GM18508 (cell line): ENCODE measurements around the gene MALRD1.

Experiments used
- ATAC-seq: cut with Tn5 transposase; IDR thresholded peaks from one replicate; pipeline ENCODE4 v1.9.1; 2021; ENCODE audit warnings: moderate number of reproducible peaks; ENCODE audit not compliant: insufficient read depth, unreplicated experiment

Gene MALRD1

DNA sequence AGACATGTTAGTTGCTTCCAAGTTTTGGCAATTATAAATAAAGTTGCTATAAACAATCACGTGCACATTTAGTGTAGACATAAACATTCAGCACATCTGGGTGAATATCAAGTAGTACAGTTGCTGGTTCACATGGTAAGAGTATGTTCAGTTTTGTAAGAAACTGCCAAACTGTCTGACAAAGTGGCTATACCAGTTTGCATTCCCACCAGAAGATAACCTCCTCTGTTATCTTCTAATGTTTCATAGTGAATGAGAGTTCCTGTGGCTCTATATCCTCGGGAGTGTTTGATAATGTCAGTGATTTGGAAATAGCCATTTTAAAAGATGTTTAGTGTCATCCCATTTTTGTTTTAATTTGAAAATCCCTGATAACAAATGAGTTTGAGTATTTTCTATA, 508.1 kb downstream of the MALRD1 start:
- ATAC-seq: no peak

DNA sequence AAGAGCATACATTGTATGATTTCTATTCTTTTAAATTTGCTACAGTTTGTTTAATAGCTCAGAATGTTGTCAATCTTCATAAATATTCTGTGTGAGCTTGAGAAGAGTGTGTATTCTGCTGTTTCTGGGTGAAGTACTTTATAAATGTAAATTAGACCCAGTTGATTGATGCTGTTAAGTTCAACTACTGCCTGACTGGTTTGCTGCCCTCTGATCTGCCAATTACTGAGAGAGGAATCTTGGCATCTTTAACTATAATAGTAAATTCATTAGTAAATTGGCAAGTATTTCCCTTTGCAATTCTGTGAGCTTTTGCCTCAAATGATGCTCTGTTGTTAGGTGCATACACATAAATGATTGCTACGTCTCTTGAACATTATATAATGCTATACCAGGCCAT, 512.6 kb downstream of the MALRD1 start:
- no peak for ATAC-seq

GRCh38 chr10:19563388-19564141, 515.0 kb downstream of the MALRD1 start:
- ATAC-seq: no peak

GRCh38 chr10:19570120-19570519, 521.5 kb downstream of the MALRD1 start:
- no peak for ATAC-seq

DNA sequence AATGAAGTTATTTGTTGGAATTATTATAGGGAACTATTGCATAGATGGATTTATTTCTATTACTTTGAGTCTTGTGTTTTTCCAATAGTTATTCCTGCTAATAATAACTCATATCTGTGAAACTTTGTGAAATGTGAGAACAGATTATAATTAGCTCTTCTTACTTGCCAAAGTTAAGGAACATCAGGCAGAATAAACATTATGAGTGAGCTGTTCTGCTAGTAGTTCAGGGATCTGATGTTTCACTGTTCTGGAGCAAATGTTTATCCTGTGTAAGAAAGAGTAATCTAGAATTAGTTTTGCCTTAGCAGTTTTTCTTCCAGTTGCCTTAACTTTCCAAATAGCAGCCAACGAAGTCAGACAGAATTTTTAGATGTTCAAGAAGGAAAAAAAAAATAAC, 522.4 kb downstream of the MALRD1 start:
- ATAC-seq: no peak

GRCh38 chr10:19572056-19572455, 523.5 kb downstream of the MALRD1 start:
- ATAC-seq: no peak

DNA sequence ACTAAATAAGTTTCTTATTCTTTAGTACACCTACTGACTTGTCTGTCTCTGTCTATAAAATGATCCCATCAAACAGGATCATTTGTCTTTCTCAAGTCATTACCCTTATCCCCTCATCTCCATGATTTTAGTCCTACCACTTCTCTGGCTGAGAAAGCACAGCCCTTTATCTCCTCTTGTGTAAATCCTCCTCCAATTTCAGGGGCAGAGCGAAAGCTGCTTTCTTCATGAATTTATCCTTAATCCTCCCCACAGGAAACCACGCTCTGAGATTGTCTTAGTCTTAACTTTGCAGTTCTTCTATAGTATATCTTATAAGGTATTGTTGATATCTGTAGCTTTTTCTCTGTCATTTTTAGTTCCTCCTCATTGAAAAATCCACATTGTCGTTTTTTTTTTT, 528.0 kb downstream of the MALRD1 start:
- no peak for ATAC-seq

- ATAC-seq: no peak
Measured at GRCh38 chr10:19577381-19577780, 528.8 kb downstream of the MALRD1 start.

GRCh38 chr10:19577807-19578206, 529.2 kb downstream of the MALRD1 start:
- ATAC-seq: no peak

DNA sequence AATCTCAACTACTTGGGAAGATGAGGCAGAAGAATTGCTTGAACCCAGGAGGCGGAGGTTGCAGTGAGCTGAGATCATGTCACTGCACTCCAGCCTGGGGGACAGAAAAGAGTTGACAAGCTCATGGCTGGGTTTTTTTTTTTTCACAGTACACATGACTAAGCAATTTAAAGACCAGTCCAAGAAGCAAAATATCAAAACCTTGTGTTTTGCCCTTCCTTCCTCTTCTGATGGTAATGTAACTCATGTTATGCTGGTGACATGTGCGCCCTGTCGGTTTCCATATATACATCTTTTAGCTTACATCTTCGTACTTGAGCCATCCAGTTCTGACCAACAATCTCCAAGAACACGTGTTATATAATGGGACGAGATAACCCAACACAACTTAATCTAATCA, 530.0 kb downstream of the MALRD1 start:
- no peak for ATAC-seq

DNA sequence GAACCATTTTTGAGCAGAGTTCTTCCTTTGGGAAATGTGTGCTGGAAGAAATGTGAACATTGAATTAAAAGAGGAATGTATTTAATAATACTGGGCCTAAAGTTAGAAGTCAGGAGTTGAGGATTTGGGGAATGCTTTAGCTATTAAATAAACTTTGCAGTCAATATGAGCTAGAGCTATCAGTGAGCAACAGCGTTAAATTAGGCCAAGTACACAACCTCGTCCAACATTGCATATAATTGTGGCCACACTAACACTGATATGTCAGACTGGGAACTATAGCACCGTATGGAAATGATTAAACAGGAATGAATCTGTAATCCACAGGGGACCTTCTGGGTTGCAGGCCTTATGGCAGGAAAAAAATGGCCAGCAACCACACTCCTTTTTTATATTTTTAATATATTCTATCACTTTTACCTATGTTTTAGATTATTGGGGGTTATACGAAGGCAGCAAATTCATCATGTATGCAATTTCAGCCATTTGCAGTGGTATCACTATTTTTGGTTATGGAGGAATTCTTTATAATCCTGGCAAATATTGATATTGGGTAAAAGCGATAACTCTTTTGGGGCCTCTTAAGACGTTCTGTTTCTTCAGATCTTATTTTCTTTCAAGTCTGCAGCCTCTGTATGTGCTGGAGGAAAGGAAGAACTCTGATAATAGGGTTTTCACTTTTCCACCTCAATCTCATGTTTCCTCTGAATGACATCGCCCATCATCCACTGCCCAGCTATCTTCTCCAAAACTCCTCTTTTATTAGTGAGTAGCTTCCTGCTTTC, 531.4 kb downstream of the MALRD1 start:
- no peak for ATAC-seq

- ATAC-seq: no peak
Measured at GRCh38 chr10:19580691-19581090, 532.1 kb downstream of the MALRD1 start.

GRCh38 chr10:19588608-19589007, 540.0 kb downstream of the MALRD1 start:
- ATAC-seq: no peak

DNA sequence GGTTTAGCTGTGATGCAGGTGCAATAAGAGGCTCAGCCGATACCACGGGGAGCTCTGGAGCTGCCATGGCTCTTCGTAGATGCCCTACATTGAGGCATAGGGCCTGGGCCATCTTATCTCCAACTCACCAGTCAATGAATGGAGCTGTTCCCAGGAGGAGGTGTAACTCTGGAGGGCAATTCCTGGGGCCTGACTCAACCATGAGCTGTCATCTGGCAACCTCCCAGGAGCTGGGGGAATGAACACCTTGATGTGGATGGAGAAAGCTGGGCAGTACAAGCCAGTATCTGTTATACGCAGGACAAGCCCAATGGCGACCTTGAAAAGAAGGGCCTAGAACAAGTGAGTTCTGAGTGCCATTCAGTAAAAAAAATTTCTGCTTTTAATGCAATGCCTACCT, 543.7 kb downstream of the MALRD1 start:
- no peak for ATAC-seq

- no peak for ATAC-seq
Measured at GRCh38 chr10:19595212-19595845, 546.7 kb downstream of the MALRD1 start.

GRCh38 chr10:19605806-19606205, 557.2 kb downstream of the MALRD1 start:
- no peak for ATAC-seq

DNA sequence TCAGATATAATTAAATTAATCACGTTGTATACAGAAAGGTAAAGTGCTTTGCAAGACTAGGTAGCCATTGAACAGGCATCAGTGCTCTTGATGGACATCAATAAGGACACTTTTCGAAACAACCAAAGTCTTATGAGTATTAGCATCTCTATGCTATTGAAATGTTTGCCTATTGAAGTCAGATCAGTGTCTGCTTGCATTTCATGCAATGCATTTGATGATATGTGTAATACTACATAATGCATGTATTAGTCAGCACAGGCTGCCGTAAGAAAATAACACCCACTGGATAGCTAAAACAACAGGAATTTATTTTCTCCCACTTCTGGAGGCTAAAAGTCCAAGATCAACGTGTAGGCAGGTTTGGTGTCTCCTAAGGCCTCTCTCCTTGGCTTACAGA, 558.4 kb downstream of the MALRD1 start:
- ATAC-seq: no peak

DNA sequence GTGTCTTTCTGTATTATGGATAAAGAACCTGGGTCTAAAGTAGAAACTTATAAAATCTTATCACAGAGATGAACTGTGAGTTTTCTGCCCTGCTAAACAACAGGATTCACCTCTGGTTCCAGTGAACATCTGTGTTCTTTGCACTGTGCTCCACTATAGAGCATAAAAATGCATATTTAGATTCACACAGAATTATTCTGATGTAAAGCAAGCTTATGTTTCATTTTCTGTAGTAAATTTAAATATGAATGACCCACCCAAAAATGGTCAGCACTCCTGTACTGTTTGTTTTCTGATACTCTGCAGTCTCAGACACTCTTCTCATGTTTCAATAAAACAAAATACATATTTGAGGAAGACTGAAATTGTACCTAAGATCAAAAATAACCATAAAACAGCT, 563.2 kb downstream of the MALRD1 start:
- no peak for ATAC-seq

DNA sequence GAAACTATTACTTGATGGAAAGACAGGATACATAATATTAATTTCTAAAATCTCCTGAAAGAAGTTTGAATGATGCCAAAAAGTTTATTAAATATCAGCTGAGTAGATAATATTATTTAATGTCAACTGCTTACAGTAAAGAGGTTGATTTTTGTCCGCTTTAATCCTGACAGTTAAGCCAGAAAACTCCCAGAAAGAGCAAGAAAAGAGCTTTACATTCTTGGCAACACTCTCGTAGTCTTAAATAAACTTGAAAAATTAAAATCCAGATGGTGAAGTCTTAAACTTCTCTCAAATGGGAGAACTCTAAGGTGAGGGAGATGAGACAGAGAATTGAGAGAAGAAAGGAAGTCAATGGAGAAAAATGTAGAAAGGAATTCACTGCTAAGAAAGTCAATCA, 568.4 kb downstream of the MALRD1 start:
- no peak for ATAC-seq

DNA sequence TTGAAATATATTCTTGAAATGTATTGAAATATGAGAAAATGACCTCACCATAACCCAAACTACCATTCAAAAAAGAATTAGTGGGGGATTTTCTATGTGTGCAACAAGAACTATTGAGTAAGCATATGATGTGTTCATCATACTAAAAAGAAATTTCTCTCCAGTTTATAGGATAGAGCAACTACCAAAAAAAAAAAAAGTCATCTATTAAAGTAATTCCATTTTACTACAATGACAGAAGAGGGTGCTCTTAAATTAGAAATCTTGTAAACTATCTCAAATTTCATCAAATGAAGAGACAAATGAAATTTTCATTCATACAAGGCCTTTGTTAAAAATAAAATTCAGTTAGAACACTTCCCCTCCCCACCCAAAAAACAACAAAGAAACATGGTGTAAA, 572.2 kb downstream of the MALRD1 start:
- ATAC-seq: no peak

DNA sequence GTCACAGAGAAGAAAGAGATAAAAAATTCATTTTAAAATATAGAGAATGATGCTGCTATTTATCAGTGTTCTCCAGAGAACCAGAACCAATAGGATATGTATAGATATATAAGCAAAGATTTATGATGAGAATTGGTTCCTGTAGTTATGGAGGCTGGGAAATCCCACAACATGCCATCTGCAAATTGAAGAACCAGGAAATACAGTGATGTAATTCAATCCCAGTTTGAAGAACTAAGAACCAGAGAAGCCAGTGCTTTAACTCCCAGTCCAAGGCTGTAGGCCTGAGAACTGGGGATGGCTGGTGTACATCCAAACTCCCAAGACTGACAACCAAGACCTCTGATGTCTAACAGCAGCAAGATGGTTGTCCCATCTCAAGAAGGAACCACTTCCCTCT, 574.7 kb downstream of the MALRD1 start:
- no peak for ATAC-seq
